Cardiac muscle cell (in vitro differentiated cells and primary cell): ENCODE results near the gene PEX6. TPM values are rescaled to one million over a fixed set of nuclear protein-coding genes. Genes with fewer than 3 reads are reported as not detected.

Experiments
- DNase-seq, 2 donors: peaks; one replicate each; pipeline versions ENCODE4 v3.0.0 to v3.0.0-alpha.2; 2010 to 2017; ENCODE audit warnings: low read depth in 1 of 2, low spot score in 1 of 2
- H3K27ac ChIP-seq: fragments of 200-600 bp; sonication (generic); 2 replicates; pipeline ENCODE4 v1.5.1; 2016
- H3K27me3 ChIP-seq: fragments of 200-600 bp; sonication (generic); 2 replicates; pipeline ENCODE4 v1.6.0; 2016; ENCODE audit warnings: control low read depth
- H3K36me3 ChIP-seq: fragments of 200-600 bp; sonication (generic); 2 replicates; pipeline ENCODE4 v1.5.1; 2016; ENCODE audit warnings: control low read depth
- H3K4me1 ChIP-seq: fragments of 200-600 bp; sonication (generic); 2 replicates; pipeline ENCODE4 v1.8.1; 2017; ENCODE audit warnings: low read depth, mild to moderate bottlenecking, mixed run types
- H3K4me3 ChIP-seq: fragments of 200-600 bp; sonication (generic); 2 replicates; pipeline ENCODE4 v1.5.1; 2016; ENCODE audit warnings: mild to moderate bottlenecking
- H3K9me3 ChIP-seq: fragments of 200-600 bp; sonication (generic); 2 replicates; pipeline ENCODE4 v1.5.1; 2017; ENCODE audit warnings: low read depth, mild to moderate bottlenecking, control low read depth
- CTCF ChIP-seq: IDR thresholded peaks from 2 replicates; pipeline ENCODE4 v1.5.1; 2012; ENCODE audit warnings: low read depth, mild to moderate bottlenecking, low read length
- polyA plus RNA-seq: library from polyadenylated mRNA; unstranded; fragments of >200 nt; fragmentation: Nextera tagmentation; extraction: Ambion mirVana; gene quantifications from 2 replicates; pipeline ENCODE4 v1.2.1, GENCODE V29; 2016
- total RNA-seq: library from RNA; depleted of rRNA; stranded (reverse); fragments of >200 nt; gene quantifications from 2 replicates; pipeline ENCODE4 v1.2.3, GENCODE V29; 2016

The PEX6 gene
- total and polyA plus RNA-seq, 2 experiments from 2014 or later: 21.3 to 52.0 TPM

- H3K36me3 ChIP-seq: peaks cover 33% of the 10 kb centered on the region
- DNase-seq: peak in 1 of 2 donors; percentile 40
- H3K4me3 ChIP-seq: peak overlapping the region; percentile 96
- H3K27me3 ChIP-seq: no peaks in the 10 kb centered on the region
- TF ChIP-seq CTCF: no peak
- peak overlapping the region; percentile 87 for H3K27ac ChIP-seq
- no peaks in the 10 kb centered on the region for H3K9me3 ChIP-seq
- peaks cover 24% of the 10 kb centered on the region for H3K4me1 ChIP-seq
Observed at GRCh38 chr6:43020847-43021246, 41.9 kb upstream of the PEX6 start.

GRCh38 chr6:43020052-43020705 is 41.2 kb upstream of the PEX6 start:
- H3K4me3 ChIP-seq: no peak overlapping the region
- peaks cover 30% of the 10 kb centered on the region for H3K4me1 ChIP-seq
- H3K27ac ChIP-seq: peak overlapping the region; percentile 87
- TF ChIP-seq CTCF: no peak
- DNase-seq: no peak
- H3K36me3 ChIP-seq: peaks cover 29% of the 10 kb centered on the region
- H3K9me3 ChIP-seq: no peaks in the 10 kb centered on the region
- H3K27me3 ChIP-seq: no peaks in the 10 kb centered on the region

GRCh38 chr6:43019152-43019551 is 40.2 kb upstream of the PEX6 start:
- H3K4me3 ChIP-seq: no peak overlapping the region
- H3K9me3 ChIP-seq: no peaks in the 10 kb centered on the region
- H3K36me3 ChIP-seq: peaks cover 26% of the 10 kb centered on the region
- H3K4me1 ChIP-seq: peaks cover 31% of the 10 kb centered on the region
- TF ChIP-seq CTCF: no peak
- H3K27ac ChIP-seq: peak overlapping the region; percentile 87
- no peak for DNase-seq
- H3K27me3 ChIP-seq: no peaks in the 10 kb centered on the region

- H3K4me1 ChIP-seq: peaks cover 36% of the 10 kb centered on the region
- no peak for TF ChIP-seq CTCF
- H3K27ac ChIP-seq: peak overlapping the region; percentile 96
- H3K27me3 ChIP-seq: no peaks in the 10 kb centered on the region
- DNase-seq: no peak
- peaks cover 26% of the 10 kb centered on the region for H3K36me3 ChIP-seq
- peak overlapping the region; percentile 69 for H3K4me3 ChIP-seq
- H3K9me3 ChIP-seq: no peaks in the 10 kb centered on the region
Observed at GRCh38 chr6:43016943-43017334, 38.0 kb upstream of the PEX6 start.

- peaks cover 36% of the 10 kb centered on the region for H3K4me1 ChIP-seq
- H3K9me3 ChIP-seq: no peaks in the 10 kb centered on the region
- H3K27ac ChIP-seq: peak overlapping the region; percentile 96
- no peaks in the 10 kb centered on the region for H3K27me3 ChIP-seq
- TF ChIP-seq CTCF: no peak
- peak in 1 of 2 donors; percentile 74 for DNase-seq
- peak overlapping the region; percentile 69 for H3K4me3 ChIP-seq
- H3K36me3 ChIP-seq: peaks cover 29% of the 10 kb centered on the region
Observed at GRCh38 chr6:43016176-43016942, 37.4 kb upstream of the PEX6 start.
